K562 (cell line): ENCODE measurements around the gene RASSF7. TPM values are rescaled to one million over a fixed set of nuclear protein-coding genes. Genes with fewer than 3 reads are reported as not detected.
A peak's percentile ranks its signal among the peaks of the same experiment; 100 is the strongest.

ENCODE experiments used
- CAMTA2 ChIP-seq: fragments of 250-450 bp; sonication (Bioruptor Pico); conservative IDR thresholded peaks from 2 replicates; pipeline ENCODE4 v1.5.1; 2022
- CCNT2 ChIP-seq: IDR thresholded peaks from 2 replicates; pipeline ENCODE4 v1.6.1; 2011; ENCODE audit warnings: borderline replicate concordance, low read depth, mild to moderate bottlenecking, moderate library complexity, mixed read lengths, low read length; ENCODE audit not compliant: insufficient read length; ENCODE audit errors: extremely low read depth
- CHD2 ChIP-seq: IDR thresholded peaks from 2 replicates; pipeline ENCODE4 v1.6.1; 2011; ENCODE audit warnings: low read depth, low read length
- IRF2 ChIP-seq: sonication (generic); formaldehyde crosslinking; IDR thresholded peaks from 2 replicates; pipeline ENCODE4 v1.8.1; 2022; ENCODE audit warnings: mild to moderate bottlenecking, missing genetic modification reagents
- MBD2 ChIP-seq: sonication (generic); IDR thresholded peaks from 2 replicates; pipeline ENCODE4 v1.6.1; 2016; ENCODE audit warnings: low read depth, borderline replicate concordance
- MEIS2 ChIP-seq: fragments of 450-650 bp; IDR thresholded peaks from 2 replicates; pipeline ENCODE4 v1.6.1; 2014; ENCODE audit warnings: mild to moderate bottlenecking; ENCODE audit not compliant: partially characterized antibody
- POLR2A ChIP-seq: fragments of 450-650 bp; conservative IDR thresholded peaks from 2 replicates; pipeline ENCODE4 v1.6.1; 2016
- STAG1 ChIP-seq: sonication (generic); formaldehyde crosslinking; IDR thresholded peaks from 2 replicates; pipeline ENCODE4 v1.5.0; 2020; ENCODE audit warnings: missing genetic modification reagents, borderline replicate concordance
- ZBTB1 ChIP-seq: sonication (generic); formaldehyde crosslinking; IDR thresholded peaks from 2 replicates; pipeline ENCODE4 v1.8.1; 2023; ENCODE audit warnings: missing genetic modification reagents, low read depth, mild to moderate bottlenecking, borderline replicate concordance
- ZNF263 ChIP-seq: sonication (generic); formaldehyde crosslinking; IDR thresholded peaks from 2 replicates; pipeline ENCODE4 v1.8.0; 2022; ENCODE audit warnings: mild to moderate bottlenecking, missing genetic modification reagents, borderline replicate concordance
- polyA plus RNA-seq, 8 experiments: library from polyadenylated mRNA; depleted of rRNA in 4 of 8; stranded (reverse) in 5 of 8; unstranded in 3 of 8; fragments of >200 nt; fragmentation: Nextera tagmentation in 2 of 8; fragmentation: Illumina TruSeq in 1 of 8; extraction: Ambion mirVana in 2 of 8; extraction: Trizol in 1 of 8; gene quantifications; 2 replicates each; pipeline versions ENCODE4 v1.2.1 to v1.2.3, GENCODE V29; 2011 to 2014; ENCODE audit warnings: inconsistent platforms in 1 of 8, missing spikeins in 1 of 8
- total RNA-seq, 7 experiments: library from RNA; depleted of rRNA in 6 of 7; stranded (reverse); fragments of >200 nt in 6 of 7; fragmentation: Illumina TruSeq in 2 of 7; extraction: Trizol in 2 of 7; gene quantifications; 2 replicates each; pipeline versions ENCODE4 v1.2.1 to v1.2.3, GENCODE V29; 2011 to 2021; ENCODE audit warnings: low replicate concordance in 1 of 7
- TF ChIP-seq, protein P1 (sequence below): IDR thresholded peaks from 2 replicates; pipeline ENCODE4 v1.6.1; 2014; ENCODE audit warnings: antibody characterized with exemption
- TF ChIP-seq, protein P2 (sequence below): fragments of 200-800 bp; sonication (Bioruptor generic); IDR thresholded peaks from 2 replicates; pipeline ENCODE4 v1.6.1; 2017; ENCODE audit warnings: missing genetic modification characterization, missing compliant biosample characterization
- TF ChIP-seq, protein P3 (sequence below), 2 experiments: fragments of 450-650 bp; conservative IDR thresholded peaks; 2 replicates each; pipeline ENCODE4 v1.6.1; 2017; ENCODE audit warnings: mild to moderate bottlenecking in 2 of 2, moderate library complexity in 2 of 2
- TF ChIP-seq, protein P4 (sequence below), 3 experiments: IDR thresholded peaks in 2 of 3; conservative IDR thresholded peaks in 1 of 3; 2 replicates each; pipeline ENCODE4 v1.5.1; 2011 to 2012; ENCODE audit warnings: low read length in 3 of 3, mild to moderate bottlenecking in 3 of 3, control low read depth in 2 of 3, improper control_type of control experiment in 1 of 3, inconsistent platforms in 1 of 3, low read depth in 1 of 3, mixed read lengths in 1 of 3, moderate library complexity in 1 of 3; ENCODE audit not compliant: insufficient read depth in 2 of 3
- TF ChIP-seq, protein P5 (sequence below): sonication (generic); formaldehyde crosslinking; IDR thresholded peaks from 2 replicates; pipeline ENCODE4 v1.8.0; 2022; ENCODE audit warnings: mild to moderate bottlenecking, low read depth, missing genetic modification reagents
- TF ChIP-seq, protein P6 (sequence below): fragments of 250-450 bp; sonication (Bioruptor Pico); IDR thresholded peaks from 2 replicates; pipeline ENCODE4 v1.9.0; 2021; ENCODE audit warnings: mild to moderate bottlenecking
- TF ChIP-seq, protein P7 (sequence below): conservative IDR thresholded peaks from 2 replicates; pipeline ENCODE4 v1.6.1; 2011; ENCODE audit warnings: low read depth, mild to moderate bottlenecking, low read length; ENCODE audit not compliant: control insufficient read depth

The RASSF7 gene
- total and polyA plus RNA-seq, 9 of the 15 experiments (the other 6 are each of a cell fraction or from before 2014, with no cell fraction given) = 0.41 to 45.2 (median 18.6) TPM

DNA sequence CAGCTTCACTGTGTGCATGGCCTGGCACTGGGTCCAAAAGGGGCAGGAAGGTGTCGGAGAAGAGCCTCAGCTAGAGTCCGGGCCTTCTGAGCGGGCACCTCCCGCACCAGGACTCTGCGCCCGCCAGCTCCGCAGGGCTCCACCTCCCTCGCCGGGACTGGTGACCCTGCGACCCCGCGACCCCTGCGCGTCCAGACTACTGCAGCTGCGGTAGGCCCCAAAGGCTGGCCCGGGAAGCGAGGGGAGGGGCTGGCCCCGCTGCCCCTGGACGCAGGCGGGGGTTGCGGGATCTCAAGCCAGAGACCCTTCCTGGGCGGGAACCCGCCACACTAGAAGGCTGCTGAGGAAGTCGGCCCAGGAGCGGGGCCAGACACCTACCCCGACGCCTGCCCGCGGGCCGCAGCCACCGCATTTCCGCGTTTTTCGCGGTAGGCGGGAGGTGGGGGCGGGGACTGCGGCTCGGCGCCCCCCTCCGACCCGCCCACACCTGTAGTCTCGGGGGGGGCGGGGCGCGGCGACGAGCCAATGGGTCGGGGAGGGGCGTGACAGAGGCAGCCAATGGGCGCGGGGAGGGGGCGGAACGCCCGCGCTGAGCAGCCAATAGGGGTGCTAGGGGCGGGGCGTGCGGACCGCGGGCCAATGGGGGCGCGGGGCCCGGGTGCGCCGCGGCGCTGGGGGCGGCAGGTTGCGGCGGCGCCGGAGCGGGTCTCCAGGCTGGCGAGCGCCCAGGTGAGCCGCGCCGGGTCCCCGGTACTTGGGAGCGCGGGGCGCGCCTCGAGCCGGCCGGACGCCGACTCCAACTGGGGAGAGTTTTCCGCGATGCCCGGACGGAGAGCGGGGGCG is at the start of gene RASSF7, which contains the start of gene LMNTD2 (continued):
- TF ChIP-seq IRF2 (CRISPR knock-in tag) (no peak), ZNF263 (peak; percentile 16; the same call in 1 of the 2 replicates), CAMTA2 (CRISPR knock-in tag) (no peak), STAG1 (CRISPR knock-in tag) (0 out of 2 replicates have a peak, but pooled peaks have one; percentile 19), MBD2 (peak; percentile 94), CCNT2 (peak; percentile 41), MEIS2 (no peak), POLR2A (peak; percentile 79), ZBTB1 (peak; percentile 99), CHD2 (peak; percentile 87)
- TF ChIP-seq, protein P1, sequence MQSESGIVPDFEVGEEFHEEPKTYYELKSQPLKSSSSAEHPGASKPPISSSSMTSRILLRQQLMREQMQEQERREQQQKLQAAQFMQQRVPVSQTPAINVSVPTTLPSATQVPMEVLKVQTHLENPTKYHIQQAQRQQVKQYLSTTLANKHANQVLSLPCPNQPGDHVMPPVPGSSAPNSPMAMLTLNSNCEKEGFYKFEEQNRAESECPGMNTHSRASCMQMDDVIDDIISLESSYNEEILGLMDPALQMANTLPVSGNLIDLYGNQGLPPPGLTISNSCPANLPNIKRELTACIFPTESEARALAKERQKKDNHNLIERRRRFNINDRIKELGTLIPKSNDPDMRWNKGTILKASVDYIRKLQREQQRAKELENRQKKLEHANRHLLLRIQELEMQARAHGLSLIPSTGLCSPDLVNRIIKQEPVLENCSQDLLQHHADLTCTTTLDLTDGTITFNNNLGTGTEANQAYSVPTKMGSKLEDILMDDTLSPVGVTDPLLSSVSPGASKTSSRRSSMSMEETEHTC = no peak
- TF ChIP-seq, protein P2, sequence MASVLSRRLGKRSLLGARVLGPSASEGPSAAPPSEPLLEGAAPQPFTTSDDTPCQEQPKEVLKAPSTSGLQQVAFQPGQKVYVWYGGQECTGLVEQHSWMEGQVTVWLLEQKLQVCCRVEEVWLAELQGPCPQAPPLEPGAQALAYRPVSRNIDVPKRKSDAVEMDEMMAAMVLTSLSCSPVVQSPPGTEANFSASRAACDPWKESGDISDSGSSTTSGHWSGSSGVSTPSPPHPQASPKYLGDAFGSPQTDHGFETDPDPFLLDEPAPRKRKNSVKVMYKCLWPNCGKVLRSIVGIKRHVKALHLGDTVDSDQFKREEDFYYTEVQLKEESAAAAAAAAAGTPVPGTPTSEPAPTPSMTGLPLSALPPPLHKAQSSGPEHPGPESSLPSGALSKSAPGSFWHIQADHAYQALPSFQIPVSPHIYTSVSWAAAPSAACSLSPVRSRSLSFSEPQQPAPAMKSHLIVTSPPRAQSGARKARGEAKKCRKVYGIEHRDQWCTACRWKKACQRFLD (CRISPR knock-in tag) = no peak
- TF ChIP-seq, protein P3, sequence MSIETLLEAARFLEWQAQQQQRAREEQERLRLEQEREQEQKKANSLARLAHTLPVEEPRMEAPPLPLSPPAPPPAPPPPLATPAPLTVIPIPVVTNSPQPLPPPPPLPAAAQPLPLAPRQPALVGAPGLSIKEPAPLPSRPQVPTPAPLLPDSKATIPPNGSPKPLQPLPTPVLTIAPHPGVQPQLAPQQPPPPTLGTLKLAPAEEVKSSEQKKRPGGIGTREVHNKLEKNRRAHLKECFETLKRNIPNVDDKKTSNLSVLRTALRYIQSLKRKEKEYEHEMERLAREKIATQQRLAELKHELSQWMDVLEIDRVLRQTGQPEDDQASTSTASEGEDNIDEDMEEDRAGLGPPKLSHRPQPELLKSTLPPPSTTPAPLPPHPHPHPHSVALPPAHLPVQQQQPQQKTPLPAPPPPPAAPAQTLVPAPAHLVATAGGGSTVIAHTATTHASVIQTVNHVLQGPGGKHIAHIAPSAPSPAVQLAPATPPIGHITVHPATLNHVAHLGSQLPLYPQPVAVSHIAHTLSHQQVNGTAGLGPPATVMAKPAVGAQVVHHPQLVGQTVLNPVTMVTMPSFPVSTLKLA (conservative IDR thresholded peaks at IDR 0.05) = peak in 1 of 2 experiments; percentile 41; a peak in 1 of 4 replicates
- TF ChIP-seq, protein P4, sequence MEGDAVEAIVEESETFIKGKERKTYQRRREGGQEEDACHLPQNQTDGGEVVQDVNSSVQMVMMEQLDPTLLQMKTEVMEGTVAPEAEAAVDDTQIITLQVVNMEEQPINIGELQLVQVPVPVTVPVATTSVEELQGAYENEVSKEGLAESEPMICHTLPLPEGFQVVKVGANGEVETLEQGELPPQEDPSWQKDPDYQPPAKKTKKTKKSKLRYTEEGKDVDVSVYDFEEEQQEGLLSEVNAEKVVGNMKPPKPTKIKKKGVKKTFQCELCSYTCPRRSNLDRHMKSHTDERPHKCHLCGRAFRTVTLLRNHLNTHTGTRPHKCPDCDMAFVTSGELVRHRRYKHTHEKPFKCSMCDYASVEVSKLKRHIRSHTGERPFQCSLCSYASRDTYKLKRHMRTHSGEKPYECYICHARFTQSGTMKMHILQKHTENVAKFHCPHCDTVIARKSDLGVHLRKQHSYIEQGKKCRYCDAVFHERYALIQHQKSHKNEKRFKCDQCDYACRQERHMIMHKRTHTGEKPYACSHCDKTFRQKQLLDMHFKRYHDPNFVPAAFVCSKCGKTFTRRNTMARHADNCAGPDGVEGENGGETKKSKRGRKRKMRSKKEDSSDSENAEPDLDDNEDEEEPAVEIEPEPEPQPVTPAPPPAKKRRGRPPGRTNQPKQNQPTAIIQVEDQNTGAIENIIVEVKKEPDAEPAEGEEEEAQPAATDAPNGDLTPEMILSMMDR (IDR thresholded peaks at IDR 0.05 in 2 of 3, conservative IDR thresholded peaks at IDR 0.05 in 1 of 3; ENCODE audit: insufficient read depth in 2 of 3, low read depth in 1 of 3, low read length in 3 of 3) = no peak
- TF ChIP-seq, protein P5, sequence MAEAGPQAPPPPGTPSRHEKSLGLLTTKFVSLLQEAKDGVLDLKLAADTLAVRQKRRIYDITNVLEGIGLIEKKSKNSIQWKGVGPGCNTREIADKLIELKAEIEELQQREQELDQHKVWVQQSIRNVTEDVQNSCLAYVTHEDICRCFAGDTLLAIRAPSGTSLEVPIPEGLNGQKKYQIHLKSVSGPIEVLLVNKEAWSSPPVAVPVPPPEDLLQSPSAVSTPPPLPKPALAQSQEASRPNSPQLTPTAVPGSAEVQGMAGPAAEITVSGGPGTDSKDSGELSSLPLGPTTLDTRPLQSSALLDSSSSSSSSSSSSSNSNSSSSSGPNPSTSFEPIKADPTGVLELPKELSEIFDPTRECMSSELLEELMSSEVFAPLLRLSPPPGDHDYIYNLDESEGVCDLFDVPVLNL (CRISPR knock-in tag) = no peak
- TF ChIP-seq, protein P6, sequence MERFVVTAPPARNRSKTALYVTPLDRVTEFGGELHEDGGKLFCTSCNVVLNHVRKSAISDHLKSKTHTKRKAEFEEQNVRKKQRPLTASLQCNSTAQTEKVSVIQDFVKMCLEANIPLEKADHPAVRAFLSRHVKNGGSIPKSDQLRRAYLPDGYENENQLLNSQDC (CRISPR knock-in tag) = no peak
- TF ChIP-seq, protein P7, sequence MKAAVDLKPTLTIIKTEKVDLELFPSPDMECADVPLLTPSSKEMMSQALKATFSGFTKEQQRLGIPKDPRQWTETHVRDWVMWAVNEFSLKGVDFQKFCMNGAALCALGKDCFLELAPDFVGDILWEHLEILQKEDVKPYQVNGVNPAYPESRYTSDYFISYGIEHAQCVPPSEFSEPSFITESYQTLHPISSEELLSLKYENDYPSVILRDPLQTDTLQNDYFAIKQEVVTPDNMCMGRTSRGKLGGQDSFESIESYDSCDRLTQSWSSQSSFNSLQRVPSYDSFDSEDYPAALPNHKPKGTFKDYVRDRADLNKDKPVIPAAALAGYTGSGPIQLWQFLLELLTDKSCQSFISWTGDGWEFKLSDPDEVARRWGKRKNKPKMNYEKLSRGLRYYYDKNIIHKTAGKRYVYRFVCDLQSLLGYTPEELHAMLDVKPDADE = peak; percentile 63; the same call in 1 of the 2 replicates
